ENCODE results near the gene KRTAP19-4. TPM values are rescaled to one million over a fixed set of nuclear protein-coding genes. Genes with fewer than 3 reads are reported as not detected.

Gene KRTAP19-4
- total and polyA plus RNA-seq, 9 donors = not detected

DNA sequence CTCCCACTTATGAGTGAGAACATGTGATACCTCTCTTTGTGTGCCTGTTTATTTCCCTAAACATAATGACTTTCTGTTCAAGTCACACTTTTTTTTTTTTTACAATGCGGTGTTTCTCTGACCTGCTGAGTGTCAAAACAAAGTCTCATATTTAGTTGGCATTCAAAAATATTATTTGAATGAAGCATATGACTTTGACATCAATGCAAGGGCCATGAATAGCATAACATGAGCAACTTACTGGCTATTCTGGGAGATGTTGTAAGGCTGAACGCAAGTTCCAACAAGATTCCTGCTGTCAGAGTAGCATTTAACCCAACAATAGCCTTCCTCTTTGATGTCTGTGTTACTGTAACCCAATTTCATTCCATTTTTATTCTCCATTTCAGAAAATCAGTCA is 14.8 kb downstream of the KRTAP19-4 start:
- TF ChIP-seq EP300 (IDR thresholded peaks at IDR 0.05) = no peak
- TF ChIP-seq POLR2A (IDR thresholded peaks at IDR 0.05) = no peak
- TF ChIP-seq, protein P1, sequence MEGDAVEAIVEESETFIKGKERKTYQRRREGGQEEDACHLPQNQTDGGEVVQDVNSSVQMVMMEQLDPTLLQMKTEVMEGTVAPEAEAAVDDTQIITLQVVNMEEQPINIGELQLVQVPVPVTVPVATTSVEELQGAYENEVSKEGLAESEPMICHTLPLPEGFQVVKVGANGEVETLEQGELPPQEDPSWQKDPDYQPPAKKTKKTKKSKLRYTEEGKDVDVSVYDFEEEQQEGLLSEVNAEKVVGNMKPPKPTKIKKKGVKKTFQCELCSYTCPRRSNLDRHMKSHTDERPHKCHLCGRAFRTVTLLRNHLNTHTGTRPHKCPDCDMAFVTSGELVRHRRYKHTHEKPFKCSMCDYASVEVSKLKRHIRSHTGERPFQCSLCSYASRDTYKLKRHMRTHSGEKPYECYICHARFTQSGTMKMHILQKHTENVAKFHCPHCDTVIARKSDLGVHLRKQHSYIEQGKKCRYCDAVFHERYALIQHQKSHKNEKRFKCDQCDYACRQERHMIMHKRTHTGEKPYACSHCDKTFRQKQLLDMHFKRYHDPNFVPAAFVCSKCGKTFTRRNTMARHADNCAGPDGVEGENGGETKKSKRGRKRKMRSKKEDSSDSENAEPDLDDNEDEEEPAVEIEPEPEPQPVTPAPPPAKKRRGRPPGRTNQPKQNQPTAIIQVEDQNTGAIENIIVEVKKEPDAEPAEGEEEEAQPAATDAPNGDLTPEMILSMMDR (IDR thresholded peaks at IDR 0.05) = no peak
- H3K4me1 ChIP-seq (ENCODE audit: insufficient read depth) = no peaks in the 10 kb centered on the region
- no peaks in the 10 kb centered on the region for H3K36me3 ChIP-seq
- H3K27ac ChIP-seq = no peak overlapping the region
- intact Hi-C loops (cut with DNase I) = no loop called here
- H3K9me3 ChIP-seq = no peaks in the 10 kb centered on the region
- WGBS, 3 donors = 66 to 73% (median 67%) methylated on average over 2 of the region's 2 CpGs
- H3K27me3 ChIP-seq = no peaks in the 10 kb centered on the region
- no peak overlapping the region for H3K4me3 ChIP-seq
- DNase-seq = no peak

DNA sequence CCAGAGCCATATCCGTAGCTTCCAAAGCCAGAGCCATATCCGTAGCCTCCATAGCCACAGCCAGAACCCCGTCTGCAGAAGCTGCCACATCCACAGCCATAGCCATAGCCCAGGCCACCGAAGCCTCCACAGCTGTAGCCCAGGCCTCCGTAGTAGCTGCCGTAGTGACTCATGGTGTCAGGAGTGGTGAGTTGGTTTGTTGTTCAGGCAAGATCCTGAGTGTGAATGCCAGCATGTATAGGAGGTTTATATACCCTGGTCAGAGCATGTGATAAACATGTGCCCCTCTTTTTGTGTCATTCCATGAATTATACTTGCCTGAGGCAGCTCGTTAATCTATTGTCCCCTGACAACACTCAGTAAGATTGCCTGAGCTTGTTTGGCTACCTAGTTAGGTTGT is 16.8 kb downstream of the KRTAP19-4 start, which contains the start of gene KRTAP19-1:
TSS of gene KRTAP19-1 (minus strand) at position 223 of the 400 bp plus-strand sequence. CDS start at position 173, 50 bp downstream.
- no peak for DNase-seq
- no peaks in the 10 kb centered on the region for H3K27me3 ChIP-seq
- TF ChIP-seq POLR2A (IDR thresholded peaks at IDR 0.05) (no peak), EP300 (IDR thresholded peaks at IDR 0.05) (no peak)
- TF ChIP-seq, protein P1 (IDR thresholded peaks at IDR 0.05) = no peak

GRCh38 chr21:30479259-30479658 is 17.7 kb downstream of the KRTAP19-4 start:
- Histone ChIP-seq H3K9me3 (no peaks in the 10 kb centered on the region), H3K4me1 (ENCODE audit: insufficient read depth) (no peaks in the 10 kb centered on the region), H3K36me3 (no peaks in the 10 kb centered on the region), H3K27ac (no peak overlapping the region), H3K4me3 (no peak overlapping the region), H3K27me3 (no peaks in the 10 kb centered on the region)
- intact Hi-C loops (cut with DNase I) = no loop called here
- WGBS, 3 donors = 69 to 74% (median 70%) methylated on average over 4 of the region's 4 CpGs
- no peak for DNase-seq
- TF ChIP-seq EP300 (IDR thresholded peaks at IDR 0.05) (no peak), POLR2A (IDR thresholded peaks at IDR 0.05) (no peak)
- TF ChIP-seq, protein P1 (IDR thresholded peaks at IDR 0.05) = no peak

More for the DNA sequence above, 16.8 kb downstream of the KRTAP19-4 start, which contains the start of gene KRTAP19-1:
- intact Hi-C loops (cut with DNase I) = no loop called here
- no peaks in the 10 kb centered on the region for H3K9me3 ChIP-seq
- no peak within 1 kb of the TSS for H3K27ac ChIP-seq
- H3K4me1 ChIP-seq (ENCODE audit: insufficient read depth) = no peaks in the 10 kb centered on the region
- WGBS, 3 donors = 80 to 87% (median 86%) methylated on average over 7 of the region's 7 CpGs
- H3K4me3 ChIP-seq = no peak within 1 kb of the TSS
- H3K36me3 ChIP-seq = no peaks in the 10 kb centered on the region

GRCh38 chr21:30478004-30478403 is 19.0 kb downstream of the KRTAP19-4 start:
- H3K9me3 ChIP-seq = no peaks in the 10 kb centered on the region
- 16 to 48% (median 19%) methylated on average over 3 of the region's 3 CpGs for WGBS, 3 donors
- no peaks in the 10 kb centered on the region for H3K27me3 ChIP-seq
- no peak overlapping the region for H3K27ac ChIP-seq
- intact Hi-C loops (cut with DNase I) = no loop called here
- H3K36me3 ChIP-seq = no peaks in the 10 kb centered on the region
- TF ChIP-seq EP300 (IDR thresholded peaks at IDR 0.05) (no peak), POLR2A (IDR thresholded peaks at IDR 0.05) (no peak)
- TF ChIP-seq, protein P1 (IDR thresholded peaks at IDR 0.05) = no peak
- no peak overlapping the region for H3K4me3 ChIP-seq
- no peaks in the 10 kb centered on the region for H3K4me1 ChIP-seq (ENCODE audit: insufficient read depth)
- DNase-seq = no peak

Measured in ovary (tissue), 9 donors.